Measurements from ENCODE around the gene TMEM33. TPM values are rescaled to one million over a fixed set of nuclear protein-coding genes. Genes with fewer than 3 reads are reported as not detected.

TMEM33 gene
- total RNA-seq, 1 experiment from 2014 or later, result 66.2 TPM

GRCh38 chr4:41932988-41933387, 2.2 kb upstream of the TMEM33 start:
- Histone ChIP-seq H3K36me3 (ENCODE audit: control insufficient read depth, insufficient read depth, low read length) (no peaks in the 10 kb centered on the region), H3K27me3 (replicated peaks; ENCODE audit: control insufficient read depth, insufficient read depth, low read length) (no peaks in the 10 kb centered on the region), H3K4me1 (peaks cover 12% of the 10 kb centered on the region), H3K9me3 (no peaks in the 10 kb centered on the region), H3K4me3 (ENCODE audit: low read depth, low read length) (no peak overlapping the region)
- intact Hi-C loops (cut with micrococcal nuclease; ENCODE audit: unreplicated experiment), result no loop called here
- Mint-ChIP-seq H3K4me1 (ENCODE audit: low read depth, unreplicated experiment) (peaks cover 21% of the 10 kb centered on the region), H3K9me3 (ENCODE audit: unreplicated experiment) (no peaks in the 10 kb centered on the region), H3K4me3 (ENCODE audit: unreplicated experiment) (no peak overlapping the region), H3K27ac (ENCODE audit: unreplicated experiment) (no peak overlapping the region), H3K27me3 (ENCODE audit: insufficient read depth, unreplicated experiment) (no peaks in the 10 kb centered on the region), H3K36me3 (ENCODE audit: insufficient read depth, unreplicated experiment) (peaks cover 24% of the 10 kb centered on the region)
- DNase-seq, result no peak
- TF ChIP-seq, protein P1, sequence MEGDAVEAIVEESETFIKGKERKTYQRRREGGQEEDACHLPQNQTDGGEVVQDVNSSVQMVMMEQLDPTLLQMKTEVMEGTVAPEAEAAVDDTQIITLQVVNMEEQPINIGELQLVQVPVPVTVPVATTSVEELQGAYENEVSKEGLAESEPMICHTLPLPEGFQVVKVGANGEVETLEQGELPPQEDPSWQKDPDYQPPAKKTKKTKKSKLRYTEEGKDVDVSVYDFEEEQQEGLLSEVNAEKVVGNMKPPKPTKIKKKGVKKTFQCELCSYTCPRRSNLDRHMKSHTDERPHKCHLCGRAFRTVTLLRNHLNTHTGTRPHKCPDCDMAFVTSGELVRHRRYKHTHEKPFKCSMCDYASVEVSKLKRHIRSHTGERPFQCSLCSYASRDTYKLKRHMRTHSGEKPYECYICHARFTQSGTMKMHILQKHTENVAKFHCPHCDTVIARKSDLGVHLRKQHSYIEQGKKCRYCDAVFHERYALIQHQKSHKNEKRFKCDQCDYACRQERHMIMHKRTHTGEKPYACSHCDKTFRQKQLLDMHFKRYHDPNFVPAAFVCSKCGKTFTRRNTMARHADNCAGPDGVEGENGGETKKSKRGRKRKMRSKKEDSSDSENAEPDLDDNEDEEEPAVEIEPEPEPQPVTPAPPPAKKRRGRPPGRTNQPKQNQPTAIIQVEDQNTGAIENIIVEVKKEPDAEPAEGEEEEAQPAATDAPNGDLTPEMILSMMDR (IDR thresholded peaks at IDR 0.05; ENCODE audit: insufficient read depth in 1 of 2, low read depth in 1 of 2, low read length in 1 of 2, severe bottlenecking in 1 of 2, unreplicated experiment in 1 of 2), result no peak
- POLR2A ChIA-PET, result no interaction called here
- BruUV-seq (replicated peaks), result no TSS peak
- CTCF ChIA-PET, result no interaction called here

GRCh38 chr4:41933997-41934503, 1.2 kb upstream of the TMEM33 start:
- POLR2A ChIA-PET, result interaction anchor here (0.6 kb wide), 1 partner anchor 17 kb away, joined by 5 read pairs; no protein-coding TSS in a partner anchor
- TF ChIP-seq, protein P1 (IDR thresholded peaks at IDR 0.05; ENCODE audit: insufficient read depth in 1 of 2, low read depth in 1 of 2, low read length in 1 of 2, severe bottlenecking in 1 of 2, unreplicated experiment in 1 of 2), result no peak
- Histone ChIP-seq H3K9me3 (no peaks in the 10 kb centered on the region), H3K4me3 (ENCODE audit: low read depth, low read length) (no peak overlapping the region), H3K4me1 (peaks cover 12% of the 10 kb centered on the region), H3K27me3 (replicated peaks; ENCODE audit: control insufficient read depth, insufficient read depth, low read length) (no peaks in the 10 kb centered on the region), H3K36me3 (ENCODE audit: control insufficient read depth, insufficient read depth, low read length) (no peaks in the 10 kb centered on the region)
- intact Hi-C loops (cut with micrococcal nuclease; ENCODE audit: unreplicated experiment), result no loop called here
- Mint-ChIP-seq H3K36me3 (ENCODE audit: insufficient read depth, unreplicated experiment) (peaks cover 31% of the 10 kb centered on the region), H3K27ac (ENCODE audit: unreplicated experiment) (peak overlapping the region; percentile 96), H3K4me3 (ENCODE audit: unreplicated experiment) (peak overlapping the region; percentile 99), H3K27me3 (ENCODE audit: insufficient read depth, unreplicated experiment) (no peaks in the 10 kb centered on the region), H3K4me1 (ENCODE audit: low read depth, unreplicated experiment) (peaks cover 21% of the 10 kb centered on the region), H3K9me3 (ENCODE audit: unreplicated experiment) (no peaks in the 10 kb centered on the region)
- CTCF ChIA-PET, result interaction anchor here (0.6 kb wide), 1 partner anchor 720 kb away, joined by 7 read pairs; the partner anchor contains the start of gene APBB2
- no TSS peak for BruUV-seq (replicated peaks)
- DNase-seq, result no peak

DNA sequence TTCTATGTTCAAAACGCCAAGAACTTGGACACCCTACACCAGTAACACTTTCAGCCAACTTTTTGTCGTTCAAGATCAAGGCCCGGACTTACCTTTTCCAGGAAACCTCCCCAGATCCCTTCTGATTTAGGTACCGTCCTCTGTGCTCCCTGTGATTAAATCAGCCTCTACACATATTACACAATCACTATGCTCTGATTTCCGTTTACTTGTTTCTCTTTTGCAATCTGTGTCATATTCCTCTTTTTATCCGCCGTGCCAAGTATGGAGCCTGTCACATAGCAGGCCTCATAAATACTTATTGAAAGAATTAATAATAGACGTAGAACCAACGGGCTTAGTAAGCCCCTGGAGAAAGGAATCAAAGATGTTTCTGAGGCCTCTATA, 722 bp upstream of the TMEM33 start:
- TF ChIP-seq, protein P1 (IDR thresholded peaks at IDR 0.05; ENCODE audit: insufficient read depth in 1 of 2, low read depth in 1 of 2, low read length in 1 of 2, severe bottlenecking in 1 of 2, unreplicated experiment in 1 of 2), result no peak
- H3K36me3 ChIP-seq (ENCODE audit: control insufficient read depth, insufficient read depth, low read length), result no peaks in the 10 kb centered on the region
- H3K9me3 ChIP-seq, result no peaks in the 10 kb centered on the region
- Mint-ChIP-seq H3K36me3 (ENCODE audit: insufficient read depth, unreplicated experiment) (peaks cover 35% of the 10 kb centered on the region), H3K27me3 (ENCODE audit: insufficient read depth, unreplicated experiment) (no peaks in the 10 kb centered on the region), H3K4me1 (ENCODE audit: low read depth, unreplicated experiment) (peaks cover 21% of the 10 kb centered on the region), H3K27ac (ENCODE audit: unreplicated experiment) (peak overlapping the region; percentile 96), H3K9me3 (ENCODE audit: unreplicated experiment) (no peaks in the 10 kb centered on the region), H3K4me3 (ENCODE audit: unreplicated experiment) (peak overlapping the region; percentile 99)
- TSS peak; percentile 51 for BruUV-seq (replicated peaks)
- H3K27me3 ChIP-seq (replicated peaks; ENCODE audit: control insufficient read depth, insufficient read depth, low read length), result no peaks in the 10 kb centered on the region
- H3K4me1 ChIP-seq, result peaks cover 12% of the 10 kb centered on the region
- intact Hi-C loops (cut with micrococcal nuclease; ENCODE audit: unreplicated experiment), result no loop called here
- POLR2A ChIA-PET, result interaction anchor here (0.6 kb wide), 1 partner anchor 17 kb away, joined by 5 read pairs; no protein-coding TSS in a partner anchor
- DNase-seq, result no peak
- peak overlapping the region; percentile 96 for H3K4me3 ChIP-seq (ENCODE audit: low read depth, low read length)
- CTCF ChIA-PET, result interaction anchor here (0.6 kb wide), 1 partner anchor 720 kb away, joined by 7 read pairs; the partner anchor contains the start of gene APBB2

All from Caco-2 (cell line).